GM18867 (cell line): ENCODE measurements around the gene BDH2.

Experiments used
- ATAC-seq: cut with Tn5 transposase; IDR thresholded peaks from one replicate; pipeline ENCODE4 v1.9.1; 2021; ENCODE audit warnings: mild to moderate bottlenecking, moderate library complexity; ENCODE audit not compliant: unreplicated experiment

Gene BDH2

GRCh38 chr4:103029300-103029699 lies 70.3 kb downstream of the BDH2 start:
- ATAC-seq, result no peak
